IMR-90 (cell line): ENCODE data around the gene AHCTF1. TPM values are rescaled to one million over a fixed set of nuclear protein-coding genes. Genes with fewer than 3 reads are reported as not detected.
"Not testable (repeated sequence)": the region's sequence is repeated elsewhere in the genome, so short reads cannot be mapped to it uniquely, and the experiment has no call there.

ENCODE experiments used
- ATAC-seq: fragments of 200-7000 bp; cut with Tn5 transposase; 2 replicates; pipeline ENCODE4 v1.9.1; 2020; ENCODE audit warnings: low read depth, mild to moderate bottlenecking, moderate library complexity
- BruUV-seq: library from RNA; stranded (reverse); fragments of 400-500 nt; replicated peaks from 2 replicates; lab custom pipeline; 2021; lab: Mats Ljungman, UMichigan
- CTCF ChIA-PET: fragments of 300-600 bp; formaldehyde crosslinking; extraction: SDS; loops from one replicate; lab custom pipeline; 2021; ENCODE audit warnings: antibody characterized with exemption; lab: Yijun Ruan, JAX
- POLR2A ChIA-PET: fragments of 300-600 bp; sonication (Branson Sonifier 250); formaldehyde crosslinking; loops from one replicate; lab custom pipeline; 2022; ENCODE audit warnings: antibody characterized with exemption; ENCODE audit not compliant: unreplicated experiment; lab: Charles Lee
- DNase-seq: peaks from one replicate; pipeline ENCODE4 v3.0.0; 2013
- H2AFZ ChIP-seq: replicated peaks from 2 replicates; pipeline ENCODE3; 2013; ENCODE audit warnings: low read length, mild to moderate bottlenecking; ENCODE audit not compliant: poor library complexity
- H2AK5ac ChIP-seq: 2 replicates; pipeline ENCODE4 v1.6.1; 2013; ENCODE audit warnings: low read depth, low read length, inconsistent platforms
- H2AK9ac ChIP-seq: replicated peaks from 2 replicates; pipeline ENCODE3; 2013; ENCODE audit warnings: mild to moderate bottlenecking, low read depth, low read length, moderate library complexity; ENCODE audit not compliant: poor library complexity
- H2BK120ac ChIP-seq: 2 replicates; pipeline ENCODE4 v1.6.1; 2013; ENCODE audit warnings: low read depth, low read length, inconsistent platforms
- H2BK15ac ChIP-seq: 3 replicates; pipeline ENCODE4 v1.6.1; 2013; ENCODE audit warnings: low read depth, low read length, inconsistent platforms
- H2BK20ac ChIP-seq: 2 replicates; pipeline ENCODE4 v1.6.1; 2013; ENCODE audit warnings: low read depth, mild to moderate bottlenecking, inconsistent platforms, low read length, moderate library complexity
- H2BK5ac ChIP-seq: 2 replicates; pipeline ENCODE4 v1.6.1; 2013; ENCODE audit warnings: mild to moderate bottlenecking, low read depth, low read length, inconsistent platforms; ENCODE audit not compliant: poor library complexity, severe bottlenecking
- H3K14ac ChIP-seq: replicated peaks from 2 replicates; pipeline ENCODE4 v1.6.1; 2013; ENCODE audit warnings: low read depth, low read length, inconsistent platforms
- H3K18ac ChIP-seq: 2 replicates; pipeline ENCODE4 v1.6.1; 2013; ENCODE audit warnings: low read depth, low read length, control low read depth
- H3K23ac ChIP-seq: 2 replicates; pipeline ENCODE4 v1.6.1; 2013; ENCODE audit warnings: low read depth, low read length, inconsistent platforms
- H3K27ac ChIP-seq: 2 replicates; pipeline ENCODE4 v1.5.1; 2013; ENCODE audit warnings: mild to moderate bottlenecking, control low read depth, low read length; ENCODE audit not compliant: insufficient read depth
- H3K27me3 ChIP-seq: 2 replicates; pipeline ENCODE4 v1.6.1; 2013; ENCODE audit warnings: low read length; ENCODE audit not compliant: control insufficient read depth, insufficient read depth
- H3K36me3 ChIP-seq: 2 replicates; pipeline ENCODE4 v1.6.1; 2013; ENCODE audit warnings: low read length, mixed read lengths; ENCODE audit not compliant: control insufficient read depth, insufficient read depth
- H3K4ac ChIP-seq: 2 replicates; pipeline ENCODE4 v1.6.1; 2013; ENCODE audit warnings: low read depth, low read length, inconsistent platforms
- H3K4me1 ChIP-seq: 2 replicates; pipeline ENCODE4 v1.6.1; 2013; ENCODE audit warnings: low read length, mixed read lengths; ENCODE audit not compliant: control insufficient read depth, insufficient read depth
- H3K4me2 ChIP-seq: 2 replicates; pipeline ENCODE4 v1.6.1; 2013; ENCODE audit warnings: low read depth, mild to moderate bottlenecking, control low read depth, low read length, moderate library complexity
- H3K4me3 ChIP-seq: 2 replicates; pipeline ENCODE4 v1.5.1; 2013; ENCODE audit warnings: low read depth, mild to moderate bottlenecking, control low read depth, low read length, moderate library complexity; ENCODE audit not compliant: insufficient read depth
- H3K56ac ChIP-seq: 2 replicates; pipeline ENCODE4 v1.6.1; 2013; ENCODE audit warnings: low read length, inconsistent platforms; ENCODE audit not compliant: insufficient read depth; ENCODE audit errors: extremely low read depth
- H3K79me1 ChIP-seq, 2 experiments: 2 replicates each; pipeline ENCODE4 v1.6.1; 2013; ENCODE audit warnings: low read length in 2 of 2, inconsistent platforms in 1 of 2, low read depth in 1 of 2
- H3K9ac ChIP-seq: 2 replicates; pipeline ENCODE4 v1.6.1; 2013; ENCODE audit warnings: low read depth, low read length, control low read depth
- H3K9me1 ChIP-seq: 2 replicates; pipeline ENCODE4 v1.6.1; 2013; ENCODE audit warnings: low read length, inconsistent platforms; ENCODE audit not compliant: insufficient read depth
- H3K9me3 ChIP-seq: 2 replicates; pipeline ENCODE4 v1.6.1; 2013; ENCODE audit warnings: low read length; ENCODE audit not compliant: control insufficient read depth, insufficient read depth
- H4K20me1 ChIP-seq: 2 replicates; pipeline ENCODE4 v1.6.1; 2013; ENCODE audit warnings: low read length, inconsistent platforms; ENCODE audit not compliant: insufficient read depth
- H4K5ac ChIP-seq: 2 replicates; pipeline ENCODE4 v1.6.1; 2013; ENCODE audit warnings: mild to moderate bottlenecking, low read depth, low read length, control low read depth
- H4K8ac ChIP-seq, 2 experiments: 2 replicates each; pipeline ENCODE4 v1.6.1; 2013; ENCODE audit warnings: low read depth in 2 of 2, low read length in 2 of 2, control low read depth in 1 of 2, inconsistent platforms in 1 of 2
- H4K91ac ChIP-seq: 2 replicates; pipeline ENCODE4 v1.6.1; 2013; ENCODE audit warnings: low read depth, low read length, inconsistent platforms; ENCODE audit not compliant: insufficient read depth
- BHLHE40 ChIP-seq: fragments of 150-350 bp; IDR thresholded peaks from 2 replicates; pipeline ENCODE4 v1.6.1; 2016; ENCODE audit warnings: mild to moderate bottlenecking, low read depth, low read length
- CEBPB ChIP-seq: IDR thresholded peaks from 2 replicates; pipeline ENCODE4 v1.6.1; 2012; ENCODE audit warnings: low read depth, low read length, improper control_type of control experiment
- MAFK ChIP-seq: IDR thresholded peaks from 2 replicates; pipeline ENCODE4 v1.6.1; 2012; ENCODE audit warnings: low read depth, low read length, improper control_type of control experiment
- MXI1 ChIP-seq: IDR thresholded peaks from 2 replicates; pipeline ENCODE4 v1.6.1; 2012; ENCODE audit warnings: low read depth, mild to moderate bottlenecking, low read length, moderate library complexity, borderline replicate concordance
- RFX5 ChIP-seq: IDR thresholded peaks from 2 replicates; pipeline ENCODE4 v1.8.0; 2012; ENCODE audit warnings: low read depth, mild to moderate bottlenecking, low read length, moderate library complexity
- WGBS, 2 experiments: methylation state at CpG; one replicate each; pipeline versions ENCODE4 v1.1.5 to v1.1.7; 2013; ENCODE audit warnings: missing lambda C conversion rate in 2 of 2; ENCODE audit not compliant: insufficient read length in 1 of 2; ENCODE audit errors: extremely low coverage in 2 of 2; 5-methylcytosine and 5-hydroxymethylcytosine counted together
- dilution Hi-C: fragments of 300-500 bp; cut with HindIII; formaldehyde crosslinking; loops from one replicate; pipeline ENCODE4 v1.14.3; 2018; ENCODE audit warnings: low sequenced_read_pairs; ENCODE audit not compliant: unreplicated experiment
- in situ Hi-C: fragments of 300-500 bp; cut with MboI; formaldehyde crosslinking; loops from 3 replicates; pipeline ENCODE4 v1.14.3; 2019; ENCODE audit warnings: low sequenced_read_pairs, inconsistent platforms, mixed read lengths
- intact Hi-C: fragments of 100-400 bp; cut with micrococcal nuclease; formaldehyde crosslinking; loops from 2 replicates; pipeline ENCODE4 v1.10.0; 2022
- polyA plus RNA-seq, 3 experiments: library from polyadenylated mRNA; depleted of rRNA; stranded (reverse); fragments of >200 nt; gene quantifications; 2 replicates each; pipeline ENCODE4 v1.2.3, GENCODE V29; 2012; ENCODE audit warnings: low replicate concordance in 1 of 3
- total RNA-seq: library from RNA; depleted of rRNA; stranded (reverse); fragments of >200 nt; gene quantifications from 2 replicates; pipeline ENCODE4 v1.2.3, GENCODE V29; 2012

Gene AHCTF1
- total and polyA plus RNA-seq, 2 of the 4 experiments (the other 2 are of a cell fraction) = 8.9 to 29.0 TPM

- Histone ChIP-seq H3K4me1 (no peaks in the 10 kb centered on the region), H3K27me3 (no peaks in the 10 kb centered on the region), H2BK5ac (no peak overlapping the region), H3K9me3 (no peaks in the 10 kb centered on the region), H3K23ac (no peak overlapping the region), H3K27ac (no peak overlapping the region), H4K8ac (no peak overlapping the region), H3K79me1 (peaks cover 2 to 6% of the 10 kb centered on the region in 2 experiments; a peak in 3 of 4 replicates), H3K56ac (no peak overlapping the region), H4K91ac (no peak overlapping the region), H3K4me3 (no peak overlapping the region), H2AK9ac (no peak overlapping the region), H2BK120ac (no peak overlapping the region), H3K9ac (no peak overlapping the region), H3K9me1 (no peaks in the 10 kb centered on the region), H3K4me2 (no peak overlapping the region), H3K18ac (no peak overlapping the region), H2AK5ac (no peak overlapping the region), H2BK20ac (no peak overlapping the region), H3K4ac (no peak overlapping the region), H4K20me1 (no peaks in the 10 kb centered on the region), H4K5ac (no peak overlapping the region), H2AFZ (no peak overlapping the region), H3K36me3 (peaks cover 39% of the 10 kb centered on the region), H2BK15ac (no peak overlapping the region), H3K14ac (no peak overlapping the region)
- no CpG with 5 or more reads among the region's 1 CpG for WGBS, 2 experiments
- intact Hi-C loops (no loop called here), dilution Hi-C loops (no loop called here), in situ Hi-C loops (no loop called here)
- CTCF ChIA-PET = no interaction called here
- POLR2A ChIA-PET = no interaction called here
- DNase-seq (no peak), ATAC-seq (no peak)
- no TSS peak for BruUV-seq
- TF ChIP-seq MXI1 (no peak), RFX5 (no peak), BHLHE40 (no peak), CEBPB (no peak), MAFK (no peak)
These were observed 75.4 kb downstream of the AHCTF1 start for GRCh38 chr1:246856371-246856770.

DNA sequence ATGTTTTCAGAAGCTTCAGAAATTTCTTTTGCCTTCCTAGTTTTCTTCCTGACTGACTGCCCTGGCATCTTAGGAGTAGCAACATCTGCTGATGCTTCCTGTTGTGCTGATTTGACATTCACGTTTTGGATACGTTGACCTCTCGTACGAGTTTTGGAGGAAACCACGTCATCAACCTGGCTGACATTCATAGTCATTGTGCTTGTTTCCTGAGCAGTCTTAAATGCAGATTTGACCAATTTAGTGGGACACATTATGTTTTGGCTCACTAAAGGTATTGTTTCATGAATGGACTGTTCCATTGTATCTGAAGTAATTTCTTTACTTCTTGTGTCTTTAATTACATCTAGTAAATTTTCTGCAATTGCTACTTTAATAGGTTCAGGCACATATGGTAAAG is 81.1 kb downstream of the AHCTF1 start:
- H4K5ac ChIP-seq, H2BK15ac ChIP-seq, H4K91ac ChIP-seq, POLR2A ChIA-PET, H2AFZ ChIP-seq, CTCF ChIA-PET, H3K23ac ChIP-seq, H3K27me3 ChIP-seq, H3K4ac ChIP-seq, H3K14ac ChIP-seq, dilution Hi-C loops, intact Hi-C loops, H3K4me1 ChIP-seq, H2BK120ac ChIP-seq, H3K4me3 ChIP-seq, H2BK20ac ChIP-seq, H3K9me3 ChIP-seq, H4K8ac ChIP-seq, BruUV-seq, ATAC-seq, H3K9ac ChIP-seq, H3K27ac ChIP-seq, H3K56ac ChIP-seq, H4K20me1 ChIP-seq, H2AK5ac ChIP-seq, H3K4me2 ChIP-seq, DNase-seq, H3K18ac ChIP-seq, H2AK9ac ChIP-seq, H2BK5ac ChIP-seq, H3K9me1 ChIP-seq, H3K79me1 ChIP-seq, in situ Hi-C loops: not testable (repeated sequence)
- no CpG with 5 or more reads among the region's 5 CpGs for WGBS, 2 experiments
- H3K36me3 ChIP-seq = peaks cover 25% of the 10 kb centered on the region
